ENCODE results near the gene PHB1.
"Not testable (repeated sequence)": the region's sequence is repeated elsewhere in the genome, so short reads cannot be mapped to it uniquely, and the experiment has no call there.

The PHB1 gene

DNA sequence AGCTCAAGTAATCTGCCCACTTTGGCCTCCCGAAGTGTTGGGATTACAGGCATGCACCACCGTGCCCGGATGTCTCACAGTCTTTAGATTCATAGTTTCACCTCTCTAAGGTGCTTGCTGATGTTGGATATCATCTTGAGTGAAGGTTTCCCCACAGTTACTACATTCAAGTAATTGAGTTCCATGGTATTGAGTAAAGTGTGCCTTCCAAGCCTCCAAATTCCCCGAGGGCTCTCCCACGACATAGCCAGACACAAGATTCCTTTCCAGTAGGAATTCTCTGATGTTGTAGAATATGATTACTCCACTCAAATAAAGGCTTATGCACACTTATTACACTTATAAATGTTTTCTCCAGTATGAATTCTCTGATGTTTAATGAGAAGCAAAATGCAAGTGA, 36.4 kb downstream of the PHB1 start:
- DNase-seq (ENCODE audit: low read depth) = no peak

DNA sequence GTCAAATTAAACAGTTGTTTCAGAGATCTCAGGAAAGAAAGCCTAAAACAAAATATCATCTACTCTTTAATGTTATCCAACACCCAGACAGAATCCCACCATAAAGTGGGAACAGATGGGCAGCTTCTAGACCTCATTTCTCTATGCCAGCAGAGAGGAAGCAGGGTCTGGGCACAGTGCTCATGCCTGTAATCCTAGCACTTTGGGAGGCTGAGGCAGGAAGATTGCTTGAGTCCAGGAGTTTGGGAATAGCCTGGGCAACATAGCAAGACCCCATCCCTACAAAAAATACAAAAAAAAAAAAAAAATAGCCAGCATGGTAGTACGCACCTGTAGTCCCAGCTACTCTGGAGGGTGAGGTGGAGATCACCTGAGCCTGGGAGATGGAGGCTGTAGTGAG, 39.1 kb downstream of the PHB1 start:
- no peak for DNase-seq (ENCODE audit: low read depth)

DNA sequence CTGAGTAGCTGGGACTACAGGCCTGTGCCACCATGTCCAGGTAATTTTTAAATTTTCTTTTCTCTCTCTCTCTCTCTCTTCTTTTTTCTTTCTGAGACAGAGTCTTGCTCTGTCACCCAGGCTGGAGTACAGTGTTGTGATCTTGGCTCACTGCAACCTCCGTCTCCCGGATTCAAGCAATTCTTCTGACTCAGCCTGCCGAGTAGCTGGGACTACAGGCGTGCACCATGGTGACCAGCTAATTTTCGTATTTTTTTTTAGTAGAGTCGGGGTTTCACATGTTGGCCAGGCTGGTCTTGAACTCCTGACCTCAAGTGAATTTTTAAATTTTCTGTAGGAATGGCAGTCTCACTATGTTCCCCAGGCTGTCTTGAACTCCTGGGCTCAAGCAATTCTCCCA, 41.6 kb downstream of the PHB1 start:
- DNase-seq (ENCODE audit: low read depth) = no peak

DNA sequence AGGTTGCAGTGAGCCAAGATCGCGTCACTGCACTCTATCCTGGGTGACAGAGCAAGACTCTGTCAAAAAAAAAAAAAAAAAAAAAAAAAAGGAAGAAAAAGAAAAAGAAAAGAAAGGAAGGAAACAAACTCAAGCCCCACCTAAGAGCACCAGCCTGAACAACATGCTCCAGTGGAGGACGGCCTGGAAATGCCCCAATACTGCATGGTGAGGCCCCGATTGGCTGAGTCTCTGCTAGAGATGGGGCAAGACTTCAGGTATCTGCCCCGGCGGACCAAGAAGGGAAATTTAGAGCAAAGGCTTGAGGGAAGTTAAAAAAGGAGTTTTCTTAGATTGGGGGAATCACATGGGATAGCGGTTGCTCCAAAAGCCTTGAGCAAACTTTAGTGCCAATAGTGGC, 42.3 kb downstream of the PHB1 start:
- DNase-seq (ENCODE audit: low read depth) = no peak

DNA sequence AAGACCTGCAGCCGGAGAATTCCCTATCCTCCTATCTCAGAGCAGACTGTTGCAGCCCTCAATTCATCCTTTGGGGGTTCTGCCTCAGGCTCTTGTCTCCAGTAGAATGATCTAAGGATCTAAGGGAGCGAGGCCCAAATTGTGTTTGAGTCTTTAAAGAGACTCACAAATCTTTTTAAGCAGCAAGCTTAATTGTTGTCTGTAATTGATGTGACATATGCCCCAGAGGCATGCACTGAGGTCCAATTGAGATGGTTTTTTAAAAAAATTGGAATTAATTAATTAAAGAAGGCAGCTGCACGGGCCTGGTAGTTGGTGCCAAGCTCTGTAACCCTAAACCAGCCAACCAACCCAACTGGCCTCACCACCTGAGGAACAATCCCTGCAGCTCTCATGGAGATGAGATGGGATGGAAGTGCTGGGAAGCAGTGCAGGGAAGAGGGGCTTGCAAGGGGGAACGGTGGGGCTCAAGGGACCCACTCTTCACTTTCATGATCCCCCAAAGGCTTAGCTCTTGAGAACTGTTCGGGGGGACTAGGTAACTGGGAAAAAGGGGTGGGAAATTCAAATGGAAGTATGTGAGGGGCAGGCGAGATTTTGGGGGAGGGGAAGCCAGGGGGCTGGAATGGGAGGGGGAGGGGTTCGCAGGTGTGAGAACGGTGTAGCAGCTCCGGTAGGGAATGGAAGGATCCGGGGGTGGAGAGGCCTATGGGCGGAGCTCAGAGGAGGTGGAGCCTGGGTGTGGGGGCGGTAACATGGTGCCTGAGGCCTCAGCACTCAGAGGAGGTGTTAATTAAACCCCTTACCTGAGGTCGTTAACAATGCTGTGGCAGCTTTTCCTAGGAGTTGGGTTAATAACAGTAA, 43.5 kb downstream of the PHB1 start:
- no peak for DNase-seq (ENCODE audit: low read depth)

DNA sequence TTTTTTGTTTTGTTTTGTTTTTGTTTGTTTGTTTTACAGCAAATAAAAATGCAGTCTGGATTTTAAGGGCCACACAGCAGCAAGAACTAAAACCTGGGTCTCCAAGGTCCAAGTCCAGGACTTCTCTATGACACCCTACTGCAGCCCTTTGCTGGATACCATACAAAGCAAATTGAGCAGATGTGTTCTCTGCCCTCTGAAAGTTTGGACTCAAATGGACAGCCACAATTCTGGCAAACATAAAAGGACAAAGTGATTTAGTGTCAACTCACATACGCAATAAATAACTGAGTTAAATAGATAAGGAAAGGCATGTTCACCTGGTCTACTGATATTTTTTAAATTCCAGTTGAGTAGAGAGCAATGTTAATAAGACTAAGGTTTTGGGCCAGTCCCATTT, 44.9 kb downstream of the PHB1 start:
- no peak for DNase-seq (ENCODE audit: low read depth)

DNA sequence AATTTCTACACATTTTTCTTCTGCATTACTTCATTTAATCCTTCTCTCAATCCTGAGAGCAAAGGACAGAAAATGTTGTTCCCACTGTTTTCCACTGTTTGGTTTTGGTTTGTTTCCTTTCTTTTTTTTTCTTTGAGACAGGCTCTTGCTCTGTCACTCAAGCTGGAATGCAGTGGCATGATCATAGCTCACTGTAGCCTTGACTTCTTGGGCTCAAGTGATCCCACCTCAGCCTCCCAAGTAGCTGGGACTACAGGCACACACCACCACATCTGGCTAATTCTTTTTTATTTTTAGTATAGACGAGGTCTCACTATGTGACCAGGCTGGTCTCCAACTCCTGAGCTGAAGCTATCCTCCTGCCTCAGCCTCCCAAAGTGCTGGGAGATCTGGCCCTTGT, 45.6 kb downstream of the PHB1 start:
- DNase-seq (ENCODE audit: low read depth) = no peak

DNA sequence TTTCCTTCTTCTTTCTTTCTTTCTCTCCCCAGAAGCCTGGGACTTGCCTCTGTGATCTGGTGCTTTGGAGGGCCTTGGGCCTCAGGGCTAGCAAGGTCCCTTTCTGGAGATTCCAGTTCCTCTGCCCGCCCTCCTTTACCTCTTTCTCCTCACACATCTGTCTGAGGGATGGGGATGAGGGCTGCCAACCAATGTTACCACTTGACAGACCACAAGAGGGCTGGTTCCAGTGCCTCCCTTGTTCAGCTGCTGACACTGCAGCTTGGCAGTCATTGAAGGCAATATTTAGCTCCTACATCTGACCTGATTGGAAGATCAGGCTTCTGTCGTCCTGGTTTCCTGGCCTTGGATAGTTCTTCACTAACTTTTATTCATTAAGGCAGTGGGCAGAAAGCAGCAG, 49.0 kb downstream of the PHB1 start:
- DNase-seq (ENCODE audit: low read depth) = no peak

DNA sequence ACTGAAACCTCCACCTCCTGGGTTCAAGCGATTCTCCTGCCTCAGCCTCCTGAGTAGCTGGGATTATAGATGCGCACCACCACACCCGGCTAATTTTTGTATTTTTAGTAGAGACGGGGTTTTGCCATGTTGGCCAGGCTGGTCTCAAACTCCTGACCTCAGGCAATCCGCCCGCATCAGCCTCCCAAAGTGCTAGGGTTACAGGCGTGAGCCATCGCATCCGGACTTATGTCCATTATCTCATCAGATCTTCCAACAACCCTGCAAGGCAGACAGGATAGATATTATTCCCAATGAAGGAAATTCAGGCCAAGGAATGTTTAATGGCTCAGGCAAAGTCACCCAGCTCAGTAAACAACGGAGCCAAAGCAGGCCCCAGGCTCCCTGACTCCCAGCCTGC, 49.6 kb downstream of the PHB1 start:
- not testable (repeated sequence) for DNase-seq (ENCODE audit: low read depth)

DNA sequence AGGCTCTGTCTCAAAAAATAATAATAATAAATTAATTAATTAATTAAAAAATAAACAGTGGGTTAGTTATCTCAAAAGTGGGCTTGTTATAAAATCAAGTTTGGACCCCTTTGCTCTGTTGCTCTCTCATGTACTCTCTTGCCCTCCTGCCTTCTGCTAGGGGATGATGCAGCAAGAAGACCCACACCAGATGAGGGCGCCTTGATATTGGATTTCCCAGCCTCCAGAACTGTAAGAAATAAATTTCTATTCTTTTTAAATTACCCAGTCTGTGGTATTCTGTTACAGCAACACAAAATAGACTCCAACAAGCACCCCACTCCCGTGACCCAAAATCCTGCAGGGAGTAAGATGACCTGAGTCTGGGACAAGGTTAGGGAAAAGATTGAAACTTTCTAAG, 50.6 kb downstream of the PHB1 start:
- DNase-seq (ENCODE audit: low read depth) = no peak

DNA sequence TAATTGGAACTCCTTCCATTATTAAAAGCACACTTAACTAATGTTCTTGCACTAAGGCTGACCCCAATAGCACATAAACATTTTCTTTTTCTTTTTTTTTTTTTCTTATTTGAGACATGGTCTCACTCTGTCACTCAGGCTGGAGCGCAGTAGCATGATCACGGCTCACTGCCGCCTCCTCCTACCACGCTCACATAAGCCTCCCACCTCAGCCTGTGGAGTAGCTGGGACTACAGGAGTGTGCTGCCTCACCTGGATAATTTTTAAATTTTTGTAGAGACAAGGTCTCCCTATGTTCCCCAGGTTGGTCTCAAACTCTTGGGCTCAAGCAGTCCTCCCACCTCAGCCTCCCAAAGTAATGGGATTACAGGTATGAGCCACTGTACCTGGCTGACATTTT, 51.4 kb downstream of the PHB1 start:
- no peak for DNase-seq (ENCODE audit: low read depth)

DNA sequence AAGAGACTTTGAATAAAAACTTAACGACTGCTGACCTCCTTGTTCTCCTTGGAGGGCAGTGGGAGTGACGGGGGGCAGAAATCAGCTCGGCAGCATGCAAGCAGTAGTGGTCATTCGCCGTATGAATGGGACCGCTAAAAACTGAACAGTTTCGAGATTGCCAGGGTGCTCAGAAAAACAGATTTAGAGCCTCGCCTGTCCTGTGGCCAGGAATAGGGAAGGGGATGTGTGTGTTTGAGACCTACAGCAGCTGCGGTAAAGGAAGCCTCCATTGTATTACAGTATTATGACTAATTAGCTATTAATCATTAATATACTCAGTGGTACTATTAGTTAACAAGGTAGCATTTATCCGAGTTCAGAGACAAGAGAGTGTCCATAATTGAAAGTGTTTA, 52.0 kb downstream of the PHB1 start:
- no peak for DNase-seq (ENCODE audit: low read depth)

DNA sequence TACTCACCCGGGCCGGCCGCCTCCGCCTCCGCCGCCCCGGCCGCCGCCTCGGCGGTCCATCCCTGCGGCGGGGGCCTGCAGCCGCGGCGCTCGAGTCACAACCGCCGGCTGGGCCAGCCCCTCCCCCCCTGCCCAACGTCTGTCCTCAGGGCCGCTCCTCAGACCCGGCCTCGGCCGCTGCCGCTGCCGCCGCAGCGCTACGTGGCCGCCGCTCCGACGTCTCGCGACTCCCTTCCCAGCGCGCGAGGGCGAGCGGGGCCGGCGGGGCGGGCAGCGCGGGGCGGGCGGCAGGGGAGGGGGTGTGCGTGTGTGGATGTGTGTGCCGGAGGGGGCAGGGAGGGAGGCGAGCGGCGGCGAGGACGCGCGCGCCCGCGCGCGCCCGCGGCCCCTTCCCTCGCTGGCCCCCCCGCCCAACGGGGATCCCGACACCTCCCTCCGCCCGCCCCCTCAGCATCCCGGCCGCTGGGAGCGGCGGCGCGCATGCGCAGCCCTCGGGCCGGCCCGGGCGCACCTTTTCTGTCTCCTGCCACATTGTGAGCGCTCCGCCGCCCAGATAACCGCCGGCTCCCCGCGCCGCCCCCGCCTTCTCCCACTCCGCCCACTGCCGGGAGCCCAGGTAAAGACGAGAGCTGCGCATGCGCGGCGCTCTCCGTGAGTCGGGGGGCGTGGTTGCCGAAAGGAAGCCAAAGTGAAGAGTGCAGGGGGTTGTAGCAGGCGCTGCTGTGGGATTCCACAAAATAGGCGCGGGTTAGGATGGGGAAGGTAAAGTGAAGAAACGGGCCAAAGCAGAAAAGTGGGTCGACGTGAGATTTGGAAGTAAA, 52.6 kb downstream of the PHB1 start, which contains the start of gene ZNF652:
Gene ZNF652 (minus strand): TSS at position 349 of the 821 bp plus-strand sequence. CDS start 44,525 bp downstream, outside the sequence.
- DNase-seq (ENCODE audit: low read depth) = peak; percentile 75

DNA sequence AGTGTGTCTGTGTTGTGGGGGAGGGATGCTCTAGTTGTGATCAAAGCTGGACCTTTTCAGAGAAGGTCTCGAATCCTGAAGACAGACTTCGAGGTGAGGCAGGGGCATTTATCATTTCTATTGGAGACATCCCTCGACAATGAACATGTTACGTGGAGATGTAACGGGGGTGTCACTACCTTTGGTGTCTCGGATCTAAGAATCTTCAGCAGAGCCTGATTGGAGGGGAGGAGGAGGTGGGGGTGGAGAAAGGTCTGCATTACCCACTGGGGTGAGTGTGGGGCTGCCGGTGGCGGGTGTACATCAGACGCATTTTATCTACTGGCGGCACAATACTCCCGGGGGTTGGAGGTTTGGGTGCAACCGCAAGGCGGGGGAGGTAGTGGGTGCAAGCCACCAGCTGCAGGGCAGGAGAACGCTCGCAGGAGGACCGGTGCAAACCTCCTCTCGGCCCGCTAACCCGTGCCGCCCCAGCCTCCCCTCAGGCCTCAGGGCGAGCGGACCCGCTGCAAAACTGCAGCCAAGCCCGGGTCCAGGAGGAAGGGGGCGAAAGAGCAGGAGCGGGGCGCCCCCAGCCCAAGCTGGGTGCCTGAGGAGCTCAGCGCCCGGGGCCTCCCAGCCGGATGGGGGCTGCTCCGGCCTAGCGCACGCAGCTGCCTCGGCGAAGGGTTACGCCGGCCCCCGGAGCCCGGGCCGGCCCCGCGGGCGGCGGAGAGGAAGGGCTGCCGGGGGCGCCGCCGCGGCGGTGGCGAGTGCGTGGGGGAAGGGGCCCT, 53.4 kb downstream of the PHB1 start:
- peak; percentile 44 for DNase-seq (ENCODE audit: low read depth)

DNA sequence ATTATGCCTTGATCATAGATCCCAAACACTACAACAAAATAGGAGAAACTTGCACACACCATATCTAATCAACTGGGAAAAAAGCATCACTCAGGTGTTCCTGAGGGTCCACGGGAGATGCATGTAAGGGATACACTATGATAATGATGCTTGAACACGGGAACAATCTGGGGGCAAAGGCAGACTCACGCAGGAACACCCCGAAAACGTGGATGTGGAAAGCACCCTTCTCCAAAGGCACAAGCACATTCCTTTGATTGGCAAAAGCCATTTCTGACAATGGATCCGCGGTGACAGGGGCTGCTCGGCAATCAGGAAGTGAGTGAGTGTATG, 53.9 kb downstream of the PHB1 start:
- no peak for DNase-seq (ENCODE audit: low read depth)

DNA sequence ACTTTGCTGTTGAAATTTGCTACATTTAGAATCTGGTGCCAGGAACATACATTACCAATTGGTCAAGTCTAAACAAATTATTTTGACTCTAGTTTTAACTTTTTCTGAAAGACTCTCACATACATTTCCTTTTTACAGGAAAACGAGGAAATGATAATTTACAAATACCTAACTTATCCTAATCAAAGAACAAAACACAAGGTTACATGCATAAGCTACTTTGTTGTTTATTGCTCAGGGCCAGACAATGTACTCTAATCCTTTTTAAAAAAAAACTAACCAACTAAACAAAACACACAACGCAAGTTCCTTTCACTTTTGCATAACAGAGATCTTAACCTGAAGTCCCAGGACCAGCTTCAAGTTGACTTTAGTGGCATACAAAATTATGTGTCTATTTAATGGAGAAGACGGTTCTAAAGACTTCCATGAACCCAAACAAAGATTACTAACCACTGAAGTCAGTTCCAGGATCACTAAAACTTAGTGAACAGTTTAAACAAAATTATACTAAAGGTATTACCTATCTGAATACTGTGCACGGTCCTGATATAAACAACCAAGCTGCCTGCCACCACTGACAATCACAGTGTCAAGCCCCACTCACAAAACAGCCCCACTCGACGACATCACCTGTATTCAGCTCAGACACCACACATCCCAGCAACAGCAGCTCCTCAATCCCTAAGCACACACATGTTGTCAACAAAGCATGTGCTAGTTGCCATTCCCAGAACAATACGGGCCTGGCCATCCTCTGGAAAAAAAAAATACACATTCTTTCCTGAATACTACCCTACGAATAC, 54.5 kb downstream of the PHB1 start:
- no peak for DNase-seq (ENCODE audit: low read depth)

DNA sequence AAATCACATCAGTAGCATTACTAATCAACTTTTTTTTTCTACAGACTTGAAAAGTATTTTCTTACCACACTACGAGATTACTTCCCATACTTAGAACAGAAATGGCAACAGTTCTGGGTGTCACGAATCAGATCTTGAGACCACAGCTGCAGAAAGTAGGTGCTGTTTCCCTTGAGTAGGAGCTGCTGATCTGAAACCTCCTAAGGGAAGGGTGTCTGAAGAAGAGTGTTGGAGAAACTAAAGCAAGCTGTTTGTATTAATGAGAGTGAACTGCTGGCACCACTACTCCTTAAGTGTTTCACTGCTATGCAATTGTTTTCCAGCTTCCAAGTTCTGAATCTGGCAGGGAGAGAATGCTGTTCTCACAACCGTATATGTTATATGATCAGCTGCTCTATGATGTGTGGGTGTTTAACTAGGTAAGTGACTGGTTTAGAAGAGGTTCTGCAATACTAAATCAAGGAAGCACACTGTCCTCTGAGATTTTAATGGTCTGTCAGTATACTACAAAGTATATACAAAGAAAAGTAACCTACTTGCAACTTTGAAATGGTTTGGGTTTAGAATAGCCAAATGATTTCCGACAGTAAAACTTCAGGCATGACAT, 55.9 kb downstream of the PHB1 start:
- DNase-seq (ENCODE audit: low read depth) = no peak

DNA sequence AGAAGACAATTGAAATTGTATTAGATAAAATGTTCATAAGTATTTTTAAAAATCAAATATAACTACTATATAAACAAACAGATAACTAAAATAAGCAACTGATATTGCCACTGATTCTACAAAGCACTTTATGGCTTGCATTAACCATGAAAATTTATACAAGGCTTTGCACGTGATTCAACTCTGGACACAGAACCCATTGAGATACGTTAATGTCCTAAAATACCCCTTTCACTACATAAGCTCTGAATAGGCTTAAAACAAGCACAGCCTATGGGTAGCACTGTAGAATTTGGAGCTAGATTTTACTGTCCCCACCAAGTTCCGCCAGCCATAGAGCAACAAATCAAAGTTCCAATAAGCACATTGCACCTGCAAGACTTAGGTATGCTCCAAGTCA, 57.2 kb downstream of the PHB1 start:
- no peak for DNase-seq (ENCODE audit: low read depth)

DNA sequence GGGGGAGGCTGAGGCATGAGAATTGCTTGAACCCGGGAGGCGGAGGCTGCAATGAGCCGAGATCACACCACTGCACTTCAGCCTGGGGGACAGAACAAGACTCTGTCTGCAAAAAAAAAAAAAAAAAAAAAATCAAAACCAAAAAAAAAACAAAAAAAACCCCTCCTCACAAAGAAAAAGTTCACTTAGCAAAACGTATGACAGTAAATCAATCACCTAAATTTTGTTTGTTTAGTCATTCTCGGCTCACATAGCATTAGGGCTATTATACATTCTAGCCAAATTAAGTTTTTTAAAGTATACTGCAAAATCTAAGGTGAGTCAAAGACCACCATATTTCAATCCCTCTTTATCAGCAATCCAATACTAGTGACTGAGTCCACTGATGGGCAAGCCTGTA, 58.4 kb downstream of the PHB1 start:
- DNase-seq (ENCODE audit: low read depth) = no peak

Data from stimulated activated CD8-positive, alpha-beta memory T cell treated with anti-CD3 and anti-CD28 coated beads, Interleukin-7, amount 100 ng/mL, for 24 hours (primary cell).